NK-92 (cell line): ENCODE results near the gene TNNT3.

Experiments used
- DNase-seq: peaks from one replicate; lab custom pipeline; 2025; ENCODE audit not compliant: unreplicated experiment; lab: John Stamatoyannopoulos, UW

The TNNT3 gene

DNA sequence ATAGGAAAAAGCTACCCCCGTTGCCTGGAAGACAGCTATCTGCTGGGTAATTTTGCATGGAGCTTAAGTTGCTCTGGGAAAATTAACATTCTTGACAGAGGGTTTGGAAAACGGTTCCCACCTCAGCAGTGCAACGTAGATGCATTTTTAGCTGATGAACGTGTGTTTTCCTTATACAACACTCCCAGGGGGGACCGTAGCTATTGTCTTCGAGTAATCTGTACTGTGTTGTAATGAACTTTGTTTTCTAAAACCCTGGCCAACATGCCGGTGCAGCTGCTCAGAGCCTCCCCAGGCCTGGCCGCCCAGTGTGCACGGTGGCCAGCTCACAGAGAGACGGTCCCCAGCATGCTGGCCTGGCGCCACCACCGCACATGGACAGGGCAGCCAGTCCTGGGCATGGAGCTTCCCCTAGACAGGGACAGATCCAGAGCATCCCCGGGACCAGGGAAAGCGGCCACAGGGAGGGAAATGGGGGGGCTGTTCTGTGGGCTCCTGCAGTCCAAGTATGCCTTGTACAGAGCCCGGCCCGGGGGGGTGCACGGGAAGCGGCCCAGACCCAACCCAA is 2.2 kb downstream of the TNNT3 start:
- DNase-seq = no peak

DNA sequence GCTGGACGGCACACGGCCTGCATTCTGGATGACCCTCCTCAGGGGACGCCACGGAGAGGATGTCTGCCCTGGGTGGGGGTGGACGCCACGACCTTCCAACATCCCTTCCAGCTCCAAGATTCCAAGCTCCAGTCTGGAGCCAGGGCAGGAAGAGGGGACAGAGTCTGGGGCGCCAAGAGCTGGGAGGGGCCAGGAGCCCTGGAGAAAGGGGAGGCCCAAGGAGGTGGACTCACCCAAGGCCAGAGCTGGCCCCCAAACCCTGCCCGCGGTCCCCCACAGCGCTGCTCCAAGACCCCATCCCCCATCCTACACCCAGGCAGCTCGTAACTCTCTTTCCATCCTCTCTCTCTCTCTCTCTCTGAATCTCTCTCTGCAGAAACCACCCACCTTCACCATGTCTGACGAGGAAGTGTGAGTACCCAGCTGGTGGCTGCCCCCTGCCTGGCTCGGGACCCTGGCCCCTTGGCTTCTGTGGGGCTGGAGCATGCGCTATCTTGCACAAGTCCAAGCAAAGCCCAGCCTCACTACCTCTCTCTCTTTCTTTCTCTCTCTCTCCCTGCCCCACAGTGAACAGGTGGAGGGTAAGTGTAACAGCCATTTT is 3.1 kb downstream of the TNNT3 start:
- no peak for DNase-seq

DNA sequence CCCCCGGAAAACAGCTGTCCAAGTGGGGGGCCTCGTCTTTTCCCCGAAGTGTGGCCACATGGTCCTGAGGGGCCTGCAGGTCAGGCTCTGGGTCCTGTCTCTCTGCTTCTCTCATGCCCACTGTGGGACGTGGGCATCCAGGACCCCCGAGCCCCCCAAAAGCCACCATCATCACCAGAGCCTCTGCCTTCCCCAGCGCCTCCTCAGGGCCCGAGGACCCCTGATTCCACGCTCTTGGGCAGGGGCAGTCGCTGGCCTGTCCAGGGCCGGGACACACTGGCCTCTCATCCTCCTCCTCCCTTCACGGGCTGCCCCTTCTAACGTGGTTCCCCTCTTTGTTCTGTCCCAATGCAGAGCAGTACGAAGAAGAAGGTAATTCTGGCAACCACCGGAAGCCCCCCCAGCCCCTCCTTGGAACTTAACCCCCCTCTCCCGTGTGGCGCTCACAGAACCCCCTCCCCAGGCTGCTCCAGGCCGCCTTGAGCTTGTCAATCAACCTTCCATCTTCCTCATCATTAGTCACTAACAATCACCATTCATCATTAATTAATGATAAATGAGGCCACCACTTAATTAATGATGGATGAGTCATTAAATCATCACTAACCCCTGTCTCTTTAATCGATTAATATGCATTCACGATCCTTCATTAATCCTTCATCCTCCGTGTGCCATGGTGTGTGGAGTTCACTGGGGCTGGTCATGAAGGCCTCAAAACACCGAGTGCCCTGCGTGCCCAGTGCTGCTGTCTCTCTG is 3.9 kb downstream of the TNNT3 start:
- DNase-seq = no peak

DNA sequence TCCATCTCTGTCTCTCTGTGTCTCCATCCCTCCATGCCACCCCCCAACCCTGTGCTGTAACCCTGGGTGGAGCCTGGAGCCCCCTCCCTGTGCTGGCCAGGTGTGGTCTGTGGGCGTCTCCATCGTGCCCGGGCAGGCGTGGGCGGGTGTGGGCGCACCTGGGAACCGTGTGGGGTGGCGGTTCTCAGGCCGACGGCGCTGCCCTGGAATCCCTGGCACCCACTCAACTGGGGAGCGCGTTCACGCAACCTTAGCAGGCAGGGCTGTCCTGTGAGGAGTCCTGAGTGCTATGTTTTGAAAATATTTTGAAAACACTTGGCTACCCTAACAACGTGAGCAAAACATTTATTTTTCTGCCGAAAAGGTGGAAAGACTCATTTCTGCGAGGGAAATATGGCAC is 4.7 kb downstream of the TNNT3 start:
- no peak for DNase-seq

DNA sequence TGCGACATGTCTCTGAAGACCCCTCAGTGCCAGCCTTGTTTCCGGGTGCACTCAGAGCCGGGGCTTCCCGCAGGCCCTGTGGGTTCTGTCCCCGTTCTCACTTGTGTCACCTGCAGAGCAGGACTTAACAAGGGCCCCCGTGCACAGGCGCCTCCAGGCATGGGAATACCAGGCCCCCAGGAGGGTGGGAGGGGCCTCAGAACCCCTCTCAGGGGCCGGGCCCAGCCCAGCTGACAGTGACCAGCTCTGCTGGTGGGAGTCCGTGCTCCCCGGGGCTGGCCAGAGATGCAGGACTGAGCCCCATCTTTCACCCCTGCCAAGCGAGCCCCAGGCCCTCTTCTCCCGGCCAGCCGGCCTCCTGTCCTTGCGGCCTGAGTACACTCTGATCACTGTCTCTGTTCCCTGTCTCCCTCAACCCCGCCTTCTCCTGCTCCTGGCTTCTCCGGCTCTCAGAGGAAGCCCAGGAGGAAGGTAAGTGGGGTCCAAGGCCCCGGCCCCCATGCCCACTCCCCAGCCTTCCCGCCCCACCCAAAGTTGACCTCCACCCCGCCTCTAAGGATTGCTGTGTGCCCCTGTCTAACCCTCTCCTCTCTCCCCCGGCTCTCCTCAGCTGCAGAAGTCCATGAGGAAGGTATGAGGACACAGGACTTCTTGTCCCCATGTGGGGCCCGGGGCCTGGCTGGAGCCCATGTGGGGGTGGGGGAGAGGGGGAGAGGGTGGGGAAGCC is 5.3 kb downstream of the TNNT3 start:
- DNase-seq = no peak

DNA sequence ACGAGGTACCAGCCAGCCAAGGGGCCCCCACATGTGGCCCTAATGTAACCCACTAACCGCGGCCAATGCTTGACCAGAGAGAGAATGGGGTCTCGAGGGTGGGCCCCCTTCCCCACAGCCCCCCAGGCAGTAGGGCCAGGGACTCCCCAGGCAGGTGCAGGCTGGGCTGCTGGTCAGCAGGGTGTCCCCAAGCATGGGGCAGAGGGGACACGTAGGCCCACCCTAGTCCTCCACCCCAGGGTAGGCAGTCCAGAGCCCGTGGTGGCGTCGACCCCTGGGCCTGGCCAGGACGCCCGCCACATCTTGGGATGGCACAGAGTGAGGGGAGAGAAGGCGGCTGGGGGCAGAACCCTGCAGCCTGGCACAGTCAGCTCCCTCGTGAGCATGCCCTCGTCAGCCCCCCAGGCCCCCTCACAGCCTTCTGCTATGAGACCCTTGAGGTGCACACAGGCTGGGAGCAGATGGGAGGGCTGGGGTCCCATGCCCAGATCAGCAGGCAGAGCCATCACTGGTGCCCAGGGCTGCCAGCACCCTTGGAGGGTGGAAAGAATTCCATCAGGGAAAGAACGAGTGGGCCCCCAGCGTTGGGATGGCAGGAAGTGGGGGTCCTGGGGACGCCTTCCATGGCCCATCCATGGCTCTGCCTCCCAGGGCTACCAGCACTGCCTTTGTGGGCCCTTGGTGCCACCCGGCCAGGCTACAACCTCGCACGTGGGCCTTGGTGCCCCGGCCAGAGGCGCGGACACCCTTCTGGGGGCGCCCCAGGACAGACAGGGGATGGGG is 6.1 kb downstream of the TNNT3 start:
- no peak for DNase-seq

DNA sequence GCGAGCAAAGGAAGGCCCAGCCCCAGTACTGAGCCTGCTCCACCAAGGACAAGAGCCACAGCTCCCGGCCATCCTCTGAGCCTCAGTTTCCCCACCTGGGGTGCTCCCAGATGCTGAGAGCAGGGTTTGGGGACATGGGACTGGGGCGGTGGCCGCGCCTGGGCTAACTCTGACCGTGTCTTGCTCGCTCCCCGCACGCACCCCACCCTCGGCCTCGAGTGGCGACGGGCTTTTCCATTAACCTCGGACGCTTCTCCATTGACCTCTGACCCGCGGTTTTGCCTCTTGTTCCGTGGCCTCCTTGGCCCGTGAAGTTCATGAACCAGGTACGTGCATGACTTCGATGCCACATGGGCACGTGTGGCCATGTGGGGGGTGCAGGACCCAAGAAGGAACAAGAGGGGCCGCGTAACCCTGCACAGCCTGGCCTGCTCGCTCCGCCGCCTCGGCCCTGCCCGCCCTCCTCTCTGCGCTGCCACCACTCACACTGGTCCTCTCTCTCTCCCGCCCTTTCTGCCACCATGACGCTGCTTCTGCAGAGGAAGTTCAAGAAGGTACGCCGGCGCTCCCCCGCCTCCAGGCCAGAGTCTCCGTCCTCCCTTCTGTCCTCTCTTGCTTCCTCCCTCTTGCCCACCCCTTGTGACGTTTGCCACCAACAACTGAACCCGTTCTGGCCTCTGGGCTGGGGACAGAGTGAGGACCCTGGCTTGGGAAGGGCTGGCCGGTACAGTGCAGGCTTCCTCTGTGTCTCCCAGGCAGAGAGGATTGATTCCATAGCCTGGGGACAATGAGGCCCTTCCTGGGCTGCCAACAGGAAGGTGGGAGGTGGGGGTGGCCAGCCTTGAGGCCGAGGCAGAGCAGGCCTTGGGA is 6.9 kb downstream of the TNNT3 start:
- no peak for DNase-seq

DNA sequence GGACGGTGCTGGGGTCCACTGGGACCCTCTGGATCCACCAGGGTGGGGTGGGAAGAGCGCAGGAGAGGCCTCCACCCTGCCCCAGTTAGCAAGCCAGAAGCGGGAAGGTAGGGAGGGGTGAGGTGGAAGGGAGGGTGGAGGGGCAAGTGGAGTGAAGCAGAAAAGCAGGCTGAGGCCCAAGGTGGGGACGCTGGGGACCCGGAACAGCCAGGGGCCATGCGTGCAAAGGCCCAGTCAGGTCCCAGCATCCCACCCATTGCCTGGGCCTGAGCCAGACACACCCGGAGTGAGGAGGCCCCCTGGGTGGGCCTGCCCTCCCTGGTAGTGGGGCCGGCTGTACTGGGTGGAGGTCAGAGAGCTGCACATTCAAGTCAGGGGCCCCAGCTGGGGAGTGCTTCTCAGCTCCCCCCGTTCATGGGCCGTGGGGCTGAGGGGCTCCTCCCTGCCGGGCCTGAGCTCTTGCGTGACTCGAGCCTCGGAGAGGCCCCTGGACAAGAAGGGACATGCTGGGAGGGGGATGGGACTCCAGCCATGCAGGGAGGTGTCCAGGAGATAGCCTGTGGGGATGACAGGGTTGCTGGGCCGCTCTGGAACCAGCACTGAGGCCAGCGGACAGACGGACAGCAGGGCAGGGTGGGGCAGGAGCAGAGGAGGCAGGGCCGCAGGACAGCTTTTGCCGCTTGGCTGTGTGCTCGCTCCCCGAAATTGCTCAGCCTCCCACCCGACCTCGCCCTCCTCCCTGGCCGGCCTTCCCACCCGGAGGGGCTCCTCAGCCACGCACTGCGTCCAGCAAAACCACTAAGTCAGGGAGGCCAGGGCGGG is 7.7 kb downstream of the TNNT3 start:
- no peak for DNase-seq

DNA sequence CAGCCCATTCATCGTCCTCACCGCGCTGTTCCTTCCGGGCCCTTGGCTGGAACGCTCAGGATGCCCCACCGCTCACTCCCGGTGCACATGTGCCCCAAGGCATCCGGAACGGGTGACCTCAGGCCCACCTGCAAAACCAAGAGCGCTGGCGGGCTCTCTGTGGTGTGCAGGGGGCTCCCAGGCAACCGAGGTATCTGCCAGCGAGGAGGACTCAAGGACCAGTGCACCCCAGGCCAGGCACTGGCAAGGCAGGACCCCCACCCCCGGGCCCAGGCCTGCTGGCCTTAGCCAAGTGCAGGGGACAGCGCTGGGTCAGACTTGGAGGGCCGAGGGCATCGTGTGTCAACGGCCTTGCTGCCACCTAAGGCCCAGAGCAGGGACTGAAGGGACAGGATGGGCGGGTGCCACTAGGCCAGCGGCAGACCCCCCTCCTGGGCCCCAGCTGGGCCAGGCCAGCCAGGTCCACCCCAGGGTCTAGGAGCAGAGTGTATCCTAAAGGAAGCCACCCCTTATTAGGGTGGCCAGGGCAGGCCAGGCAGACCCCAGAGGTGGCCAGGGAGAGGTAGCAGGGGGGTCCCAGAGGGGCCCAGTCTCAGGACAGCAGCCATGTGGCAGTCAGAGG is 8.5 kb downstream of the TNNT3 start:
- no peak for DNase-seq

DNA sequence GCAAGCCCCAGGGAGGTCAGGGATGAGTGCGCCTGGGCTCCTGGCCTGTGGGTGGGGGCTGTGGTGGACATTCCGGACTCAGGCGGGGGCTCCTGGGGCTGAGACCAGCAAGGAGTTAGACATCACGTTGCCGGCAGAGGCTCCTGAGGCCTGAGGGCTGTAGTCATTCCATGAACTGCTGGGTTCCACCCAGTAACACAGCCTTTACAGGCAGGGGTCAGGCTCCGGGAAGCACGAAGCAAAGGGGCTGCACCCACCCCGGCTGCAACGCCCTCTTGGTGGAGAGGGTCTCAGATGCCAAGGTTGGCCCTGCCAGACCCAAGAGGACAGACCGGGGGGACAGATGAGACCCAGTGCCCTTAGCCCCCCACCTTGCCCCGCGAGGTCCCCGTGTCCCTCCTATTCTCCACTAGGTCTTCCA is 9.0 kb downstream of the TNNT3 start:
- no peak for DNase-seq

DNA sequence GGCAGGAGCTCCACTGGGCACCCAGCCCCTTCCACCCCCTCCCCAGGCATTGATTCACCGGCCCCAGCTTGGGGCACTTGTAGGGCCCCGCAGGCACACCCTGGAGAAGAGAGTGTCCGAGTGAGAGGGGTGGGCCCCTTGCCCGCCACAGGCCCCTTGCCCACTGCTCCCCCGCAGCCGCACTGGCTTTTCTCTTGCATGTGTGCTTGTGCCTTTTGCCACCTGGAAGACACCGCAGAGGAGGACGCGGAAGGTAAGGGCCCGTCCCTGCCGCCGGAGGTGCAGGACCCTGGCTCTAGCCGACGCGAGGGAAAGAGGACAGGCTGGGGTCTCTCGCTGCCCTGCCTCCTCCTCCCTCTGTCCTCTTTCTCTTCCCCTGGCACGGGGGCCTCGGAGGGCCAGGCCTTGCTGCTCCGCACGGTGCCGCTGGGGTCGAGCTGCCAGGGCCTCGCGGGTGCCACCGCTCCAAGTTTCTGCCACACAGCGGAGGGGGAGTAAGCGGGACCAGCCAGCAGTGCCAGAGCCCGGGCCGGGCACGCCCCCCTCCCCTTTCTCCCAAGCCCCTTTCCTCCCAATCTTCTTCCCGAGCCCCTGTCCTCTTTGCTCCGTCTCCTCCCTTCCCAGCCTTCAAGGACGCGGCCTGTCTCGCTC is 9.5 kb downstream of the TNNT3 start:
- no peak for DNase-seq

DNA sequence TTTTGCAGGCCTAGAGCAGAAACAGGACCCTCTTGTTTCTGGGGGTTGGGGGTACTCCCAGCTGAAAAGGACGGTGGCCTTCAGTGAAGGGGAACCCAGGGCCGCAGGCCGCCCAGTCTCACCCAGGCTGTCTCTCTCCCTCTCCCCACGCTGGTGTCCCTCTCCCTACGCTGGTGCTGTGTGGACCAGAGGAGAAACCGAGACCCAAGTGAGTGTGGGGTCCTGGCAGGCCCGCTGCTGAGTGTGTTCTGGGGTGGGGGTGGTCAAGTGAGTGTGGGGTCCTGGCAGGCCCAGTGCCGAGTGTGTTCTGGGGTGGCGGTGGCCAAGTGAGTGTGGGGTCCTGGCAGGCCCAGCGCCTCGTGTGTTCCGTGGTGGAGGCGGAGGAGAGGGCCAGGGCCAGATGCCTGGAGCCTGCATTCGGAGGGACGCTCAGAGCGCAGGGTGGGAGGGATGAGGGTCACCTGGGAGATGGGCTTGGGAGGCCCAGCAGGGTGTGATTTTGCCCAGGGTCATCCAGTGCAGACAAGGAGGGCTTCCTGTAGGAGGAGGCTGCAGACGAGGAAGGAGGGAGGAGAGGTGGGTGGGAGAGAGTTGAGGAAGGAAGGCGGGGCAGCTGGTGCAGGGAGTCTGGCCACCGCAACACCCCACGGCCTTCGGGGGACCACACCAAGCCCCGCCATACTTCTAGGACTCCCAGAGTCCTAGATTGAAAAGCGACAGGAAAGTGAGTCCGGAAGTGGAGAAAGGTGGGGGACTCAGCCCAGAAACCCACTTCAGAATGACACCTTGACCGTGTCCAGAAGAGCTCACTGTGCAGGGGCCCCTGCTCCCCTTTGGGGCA is 10.3 kb downstream of the TNNT3 start:
- DNase-seq = no peak

DNA sequence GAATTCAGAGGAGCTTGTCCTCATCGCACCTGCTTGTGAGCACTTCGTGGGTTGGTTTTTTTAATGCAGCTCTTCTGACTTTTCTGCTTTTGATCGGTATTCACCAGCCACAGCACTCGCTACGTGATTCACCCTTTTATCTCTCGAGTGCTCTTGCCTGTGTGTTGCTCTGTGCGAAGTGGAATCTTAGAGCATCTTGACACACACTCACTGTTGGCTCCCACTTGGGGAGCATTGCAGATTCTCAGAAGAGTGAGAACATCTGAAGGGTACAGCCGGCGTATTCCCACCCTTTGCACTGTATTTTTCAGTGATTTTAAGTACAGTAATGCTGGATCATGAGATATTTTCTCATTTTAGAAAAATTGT is 10.9 kb downstream of the TNNT3 start:
- no peak for DNase-seq

DNA sequence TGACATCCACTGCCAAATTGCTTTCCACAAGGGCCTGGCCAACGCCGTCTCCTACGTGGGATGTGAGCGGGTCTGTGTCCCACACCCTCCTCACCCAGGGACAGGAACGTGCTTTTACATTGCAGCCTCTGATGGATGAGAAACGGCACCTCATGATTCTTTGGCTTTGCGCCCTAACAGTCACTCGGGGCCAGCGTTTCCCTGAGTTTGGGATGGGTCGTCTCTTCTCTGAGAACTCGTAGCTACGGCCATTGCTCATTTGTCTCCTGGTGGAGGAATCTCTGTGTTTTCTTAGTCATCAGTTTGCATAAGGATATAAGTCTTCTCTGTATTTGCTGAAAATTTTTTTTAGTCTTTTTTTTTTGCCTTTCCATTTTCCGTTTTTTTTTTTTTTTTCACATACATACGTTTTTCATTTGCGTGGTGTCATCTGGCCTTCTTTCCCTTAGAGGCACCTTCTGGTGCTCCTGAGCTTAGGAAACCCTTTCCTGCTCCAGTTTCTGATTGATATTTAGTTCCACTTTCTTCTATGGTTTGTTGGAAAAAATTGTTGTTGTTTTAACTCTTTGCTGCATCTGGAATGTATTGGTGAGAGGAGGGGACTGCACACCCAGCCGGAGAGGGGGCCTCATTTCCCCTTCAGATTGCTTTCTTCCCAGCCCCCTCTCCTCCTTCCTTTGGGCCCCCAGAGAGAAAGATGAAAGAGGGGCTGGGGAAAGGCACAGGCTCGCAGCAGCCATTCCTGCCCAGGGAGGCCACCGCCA is 12.0 kb downstream of the TNNT3 start:
- no peak for DNase-seq

DNA sequence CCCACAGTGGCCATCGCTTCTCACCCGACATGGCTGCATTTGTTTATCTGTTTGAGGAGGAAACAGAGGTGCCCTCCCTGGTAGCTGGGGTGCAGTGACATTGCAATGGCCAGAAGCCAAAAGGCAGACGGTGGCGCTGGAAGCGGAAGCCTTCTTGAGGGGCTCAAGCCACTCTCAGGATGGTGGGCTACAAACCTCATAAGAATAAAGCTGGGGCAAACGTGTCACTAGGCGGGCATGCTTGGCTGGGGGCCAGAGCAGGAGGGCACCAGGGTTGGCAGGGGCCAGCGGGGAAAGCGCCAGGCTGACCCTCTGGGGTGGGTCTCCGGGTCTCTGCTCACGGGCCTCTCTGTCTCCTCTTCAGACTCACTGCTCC is 12.6 kb downstream of the TNNT3 start:
- no peak for DNase-seq

DNA sequence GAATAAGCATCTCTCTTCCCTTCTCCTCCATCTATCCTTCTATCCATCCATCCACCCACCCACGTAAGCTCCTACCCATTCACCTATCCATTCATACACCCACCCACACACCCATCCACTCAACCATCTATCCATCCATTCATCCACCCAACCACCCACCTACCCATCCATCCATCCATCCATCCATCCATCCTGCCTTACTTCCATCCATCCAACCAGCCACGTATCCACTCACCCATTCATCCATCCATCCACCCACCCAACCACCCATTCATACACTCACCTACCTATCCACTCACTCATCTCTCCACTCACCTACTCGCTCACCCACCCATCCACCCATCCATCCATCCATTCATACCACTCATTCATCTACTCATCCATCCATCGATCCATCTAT is 13.2 kb downstream of the TNNT3 start:
- DNase-seq = no peak
